Right lobe of liver (tissue), 6 donors: ENCODE measurements around the gene SPOCD1. TPM values are rescaled to one million over a fixed set of nuclear protein-coding genes. Genes with fewer than 3 reads are reported as not detected.
A peak's percentile ranks its signal among the peaks of the same experiment; 100 is the strongest.

Source experiments
- ATAC-seq, 4 donors: fragments of 200-7000 bp; cut with Tn5 transposase; one replicate each; pipeline ENCODE4 v1.9.1; 2020; ENCODE audit warnings: mild to moderate bottlenecking in 4 of 4, moderate library complexity in 4 of 4
- DNase-seq, 3 donors: peaks; one replicate each; pipeline ENCODE4 v3.0.0-alpha.2; 2020
- H3K27ac ChIP-seq, 3 donors: fragments of 200-600 bp; one replicate each; pipeline ENCODE4 v1.8.0; 2022
- H3K27me3 ChIP-seq, 2 donors: fragments of 200-600 bp; one replicate each; pipeline ENCODE4 v1.8.0; 2022
- H3K36me3 ChIP-seq, 4 donors: fragments of 200-600 bp; sonication (generic) in 1 of 4; one replicate each; pipeline versions ENCODE4 v1.5.1 to v1.8.0; 2017 to 2022; ENCODE audit warnings: control low read depth in 1 of 4
- H3K4me1 ChIP-seq, 4 donors: fragments of 200-600 bp; sonication (generic) in 1 of 4; one replicate each; pipeline versions ENCODE4 v1.5.1 to v1.8.0; 2017 to 2022; ENCODE audit warnings: control low read depth in 1 of 4
- H3K4me3 ChIP-seq, 3 donors: fragments of 200-600 bp; one replicate each; pipeline ENCODE4 v1.8.0; 2022
- H3K9me3 ChIP-seq, 4 donors: fragments of 200-600 bp; sonication (generic) in 1 of 4; one replicate each; pipeline versions ENCODE4 v1.5.1 to v1.8.0; 2017 to 2022; ENCODE audit warnings: control low read depth in 1 of 4
- CTCF ChIP-seq, 4 donors: fragments of 200-600 bp in 3 of 4; fragments of 450-650 bp in 1 of 4; IDR thresholded peaks; one replicate each; pipeline versions ENCODE4 v1.5.1 to v1.8.0; 2016 to 2022; ENCODE audit warnings: antibody characterized with exemption in 4 of 4, mild to moderate bottlenecking in 2 of 4
- POLR2A ChIP-seq: fragments of 450-650 bp; IDR thresholded peaks from one replicate; pipeline ENCODE4 v1.6.1; 2017; ENCODE audit warnings: antibody characterized with exemption, mild to moderate bottlenecking
- WGBS: methylation state at CpG from one replicate; pipeline ENCODE4 v1.1.6; 2018; ENCODE audit warnings: low coverage, low lambda C conversion rate; ENCODE audit not compliant: insufficient coverage; ENCODE audit errors: missing lambda C conversion rate; 5-methylcytosine and 5-hydroxymethylcytosine counted together
- intact Hi-C, 2 donors: fragments of 100-400 bp; cut with DNase I; formaldehyde crosslinking; loops; one replicate each; pipeline versions ENCODE4 v1.11.2 to v1.14.1; 2022
- total RNA-seq, 6 experiments: library from RNA; depleted of rRNA in 2 of 6; stranded (reverse); fragments of >200 nt in 2 of 6; fragmentation: NEBNext Ultra II Directional in 3 of 6; extraction: Animal tissue kit (Norgen Biotek cat#: 25700) in 3 of 6; gene quantifications; one replicate each; pipeline versions ENCODE4 v1.1.0 to v1.2.4, GENCODE V29; 2016 to 2023
- donor health status: DM: no; HTN: yes; CAD: no.
- donor health status: DM: no; HTN: no; CAD: no.
- donor health status: DM: no; HTN: no; CAD: no.
- donor health status: DM: no; HTN: yes; CAD: no.
- donor health status: DM: no; HTN: yes; CAD: no.

The SPOCD1 gene
- total RNA-seq, 6 experiments from 2014 or later: 0.15 to 0.74 (median 0.36) TPM; not detected in 2

GRCh38 chr1:31756578-31756977, 59.2 kb downstream of the SPOCD1 start:
- ATAC-seq (no peak), DNase-seq (no peak)
- Histone ChIP-seq H3K4me3 (no peak overlapping the region), H3K36me3 (no peaks in the 10 kb centered on the region), H3K27ac (no peak overlapping the region), H3K4me1 (peaks cover 0 to 21% (median 6%) of the 10 kb centered on the region in 4 donors), H3K9me3 (no peaks in the 10 kb centered on the region), H3K27me3 (peaks cover 0 to 5% of the 10 kb centered on the region in 2 donors)
- TF ChIP-seq POLR2A (no peak), CTCF (IDR thresholded peaks at IDR 0.05) (no peak)
- no CpG with 5 or more reads among the region's 13 CpGs for WGBS
- intact Hi-C loops: no loop called here

- no peak for TF ChIP-seq POLR2A
- ATAC-seq: no peak
- Histone ChIP-seq H3K27ac (no peak overlapping the region), H3K27me3 (no peaks in the 10 kb centered on the region), H3K9me3 (no peaks in the 10 kb centered on the region), H3K36me3 (no peaks in the 10 kb centered on the region), H3K4me1 (peaks cover 0 to 21% (median 6%) of the 10 kb centered on the region in 4 donors), H3K4me3 (no peak overlapping the region)
- intact Hi-C loops: no loop called here
- DNase-seq: no peak
- WGBS: 70% methylated on average over 7 of the region's 30 CpGs
Measured at GRCh38 chr1:31755850-31756492, 59.9 kb downstream of the SPOCD1 start.

GRCh38 chr1:31755197-31755611, 60.6 kb downstream of the SPOCD1 start:
- no peak overlapping the region for H3K27ac ChIP-seq
- ATAC-seq (peak; percentile 3 to 64 (median 36)), DNase-seq (peak; percentile 58 to 72 (median 65))
- WGBS: 24% methylated on average over 3 of the region's 9 CpGs
- H3K4me1 ChIP-seq: peaks cover 0 to 16% (median 6%) of the 10 kb centered on the region in 4 donors
- H3K27me3 ChIP-seq: no peaks in the 10 kb centered on the region
- intact Hi-C loops: no loop called here
- H3K36me3 ChIP-seq: no peaks in the 10 kb centered on the region
- H3K9me3 ChIP-seq: no peaks in the 10 kb centered on the region
- no peak for TF ChIP-seq POLR2A
- no peak for TF ChIP-seq CTCF (IDR thresholded peaks at IDR 0.05)
- H3K4me3 ChIP-seq: no peak overlapping the region

- DNase-seq (no peak), ATAC-seq (no peak)
- WGBS: no CpG with 5 or more reads among the region's 15 CpGs
- TF ChIP-seq POLR2A (no peak), CTCF (IDR thresholded peaks at IDR 0.05) (no peak)
- H3K9me3 ChIP-seq: no peaks in the 10 kb centered on the region
- intact Hi-C loops: no loop called here
- no peak overlapping the region for H3K4me3 ChIP-seq
- H3K36me3 ChIP-seq: no peaks in the 10 kb centered on the region
- H3K4me1 ChIP-seq: peaks cover 0 to 16% (median 6%) of the 10 kb centered on the region in 4 donors
- no peaks in the 10 kb centered on the region for H3K27me3 ChIP-seq
- no peak overlapping the region for H3K27ac ChIP-seq
Measured at GRCh38 chr1:31754397-31754796, 61.4 kb downstream of the SPOCD1 start.

- H3K4me1 ChIP-seq: peaks cover 0 to 16% (median 6%) of the 10 kb centered on the region in 4 donors
- H3K9me3 ChIP-seq: no peaks in the 10 kb centered on the region
- DNase-seq (peak; percentile 68 to 80 (median 78)), ATAC-seq (peak; percentile 84 to 93 (median 90))
- WGBS: 20% methylated on average over 7 of the region's 9 CpGs
- no peak overlapping the region for H3K4me3 ChIP-seq
- H3K27me3 ChIP-seq: no peaks in the 10 kb centered on the region
- H3K27ac ChIP-seq: no peak overlapping the region
- intact Hi-C loops: no loop called here
- TF ChIP-seq POLR2A: no peak
- no peaks in the 10 kb centered on the region for H3K36me3 ChIP-seq
Measured at GRCh38 chr1:31753707-31754349, 62.0 kb downstream of the SPOCD1 start.
